GM19467 (cell line): ENCODE results near the gene TNNT2.

ENCODE experiments used
- ATAC-seq: cut with Tn5 transposase; IDR thresholded peaks from one replicate; pipeline ENCODE4 v1.9.1; 2021; ENCODE audit warnings: mild to moderate bottlenecking, moderate library complexity; ENCODE audit not compliant: unreplicated experiment

The TNNT2 gene

GRCh38 chr1:201335901-201336300 is 41.6 kb downstream of the TNNT2 start:
- no peak for ATAC-seq

- ATAC-seq, result no peak
These were observed 42.2 kb downstream of the TNNT2 start for GRCh38 chr1:201335174-201335870.

- no peak for ATAC-seq
These were observed 42.9 kb downstream of the TNNT2 start for GRCh38 chr1:201334325-201335173.

- ATAC-seq, result no peak
These were observed 44.7 kb downstream of the TNNT2 start for GRCh38 chr1:201332616-201333335.

- ATAC-seq, result no peak
These were observed 45.5 kb downstream of the TNNT2 start for GRCh38 chr1:201332021-201332420.

- ATAC-seq, result no peak
These were observed 46.3 kb downstream of the TNNT2 start for GRCh38 chr1:201331166-201331565.

GRCh38 chr1:201330541-201330940 is 46.9 kb downstream of the TNNT2 start:
- no peak for ATAC-seq

- ATAC-seq, result no peak
These were observed 47.7 kb downstream of the TNNT2 start for GRCh38 chr1:201329801-201330200.

- no peak for ATAC-seq
These were observed 48.2 kb downstream of the TNNT2 start for GRCh38 chr1:201329286-201329685.

GRCh38 chr1:201328576-201328975 is 48.9 kb downstream of the TNNT2 start:
- no peak for ATAC-seq

GRCh38 chr1:201327687-201328240 is 49.7 kb downstream of the TNNT2 start:
- no peak for ATAC-seq

- no peak for ATAC-seq
These were observed 50.8 kb downstream of the TNNT2 start for GRCh38 chr1:201326710-201327109.

GRCh38 chr1:201325678-201326060 is 51.8 kb downstream of the TNNT2 start:
- ATAC-seq, result no peak

- no peak for ATAC-seq
These were observed 52.4 kb downstream of the TNNT2 start for GRCh38 chr1:201324821-201325677.

- no peak for ATAC-seq
These were observed 53.2 kb downstream of the TNNT2 start for GRCh38 chr1:201324306-201324705.

GRCh38 chr1:201322653-201323510 is 54.6 kb downstream of the TNNT2 start:
- no peak for ATAC-seq

GRCh38 chr1:201321826-201322390 is 55.6 kb downstream of the TNNT2 start:
- no peak for ATAC-seq

GRCh38 chr1:201320168-201320788 is 57.2 kb downstream of the TNNT2 start:
- ATAC-seq, result no peak

- ATAC-seq, result no peak
These were observed 57.8 kb downstream of the TNNT2 start for GRCh38 chr1:201319631-201320030.
